Activated CD4-positive, alpha-beta T cell treated with anti-CD3 and anti-CD28 coated beads, Interleukin-2, amount 50 U/mL, for 48 hours (primary cell): ENCODE data around the gene EIF4E.
"Not testable (repeated sequence)": the region's sequence is repeated elsewhere in the genome, so short reads cannot be mapped to it uniquely, and the experiment has no call there.

Experiments
- DNase-seq, 2 experiments: peaks; one replicate each; pipeline ENCODE4 v3.0.0-alpha.2; 2020

Gene EIF4E

GRCh38 chr4:98930311-98930865, 1.5 kb upstream of the EIF4E start:
- no peak for DNase-seq

GRCh38 chr4:98929341-98930267, 671 bp upstream of the EIF4E start:
- DNase-seq: peak; percentile 53 to 66

GRCh38 chr4:98928131-98928504, 815 bp downstream of the EIF4E start:
- peak; percentile 77 to 82 for DNase-seq

- not testable (repeated sequence) for DNase-seq
Measured at GRCh38 chr4:98926257-98926656, 2.7 kb downstream of the EIF4E start.

- no peak for DNase-seq
Measured at GRCh38 chr4:98921292-98921691, 7.6 kb downstream of the EIF4E start.

- no peak for DNase-seq
Measured at GRCh38 chr4:98919996-98920395, 8.9 kb downstream of the EIF4E start.

GRCh38 chr4:98910728-98911127, 18.2 kb downstream of the EIF4E start:
- DNase-seq: not testable (repeated sequence)

GRCh38 chr4:98909646-98910401, 19.1 kb downstream of the EIF4E start:
- DNase-seq: no peak

- DNase-seq: no peak
Measured at GRCh38 chr4:98908703-98909262, 20.1 kb downstream of the EIF4E start.

GRCh38 chr4:98908182-98908581, 20.8 kb downstream of the EIF4E start:
- no peak for DNase-seq

GRCh38 chr4:98905839-98906238, 23.1 kb downstream of the EIF4E start:
- DNase-seq: no peak

GRCh38 chr4:98905297-98905696, 23.6 kb downstream of the EIF4E start:
- no peak for DNase-seq

GRCh38 chr4:98903963-98904362, 25.0 kb downstream of the EIF4E start:
- DNase-seq: no peak

GRCh38 chr4:98903561-98903960, 25.4 kb downstream of the EIF4E start:
- DNase-seq: no peak

GRCh38 chr4:98899277-98899676, 29.7 kb downstream of the EIF4E start:
- DNase-seq: no peak

GRCh38 chr4:98891478-98892337, 37.2 kb downstream of the EIF4E start:
- no peak for DNase-seq

GRCh38 chr4:98890702-98891455, 38.1 kb downstream of the EIF4E start:
- DNase-seq: no peak

- DNase-seq: no peak
Measured at GRCh38 chr4:98887145-98887544, 41.8 kb downstream of the EIF4E start.

- not testable (repeated sequence) for DNase-seq
Measured at GRCh38 chr4:98886382-98886781, 42.6 kb downstream of the EIF4E start.

GRCh38 chr4:98880884-98881283, 48.0 kb downstream of the EIF4E start:
- not testable (repeated sequence) for DNase-seq

GRCh38 chr4:98879515-98879914, 49.4 kb downstream of the EIF4E start:
- DNase-seq: no peak

- no peak for DNase-seq
Measured at GRCh38 chr4:98873059-98873458, 55.9 kb downstream of the EIF4E start.
